Brain microvascular endothelial cell (primary cell): ENCODE results near the gene ALDH16A1.

Experiments
- DNase-seq: peaks from one replicate; pipeline ENCODE4 v3.0.0-alpha.2; 2020
- H3K27ac ChIP-seq: fragments of 250-450 bp; sonication (Bioruptor Pico); 2 replicates; pipeline ENCODE4 v1.5.1; 2020; ENCODE audit warnings: mild to moderate bottlenecking, moderate library complexity
- H3K27me3 ChIP-seq: fragments of 250-450 bp; sonication (Bioruptor Pico); replicated peaks from 2 replicates; pipeline ENCODE4 v1.5.1; 2020; ENCODE audit warnings: mild to moderate bottlenecking
- H3K36me3 ChIP-seq: fragments of 250-450 bp; sonication (Bioruptor Pico); replicated peaks from 2 replicates; pipeline ENCODE4 v1.5.1; 2020; ENCODE audit warnings: mild to moderate bottlenecking
- H3K4me3 ChIP-seq: 2 replicates; pipeline ENCODE4 v1.5.1; 2011; ENCODE audit warnings: low read depth, mild to moderate bottlenecking, control low read depth, low read length, moderate library complexity
- in situ Hi-C: cut with HindIII; loops from 2 replicates; pipeline ENCODE4 v1.10.0; 2017; ENCODE audit warnings: low sequenced_read_pairs, low pct_ligation_motif_present
- TF ChIP-seq, protein P1 (sequence below): IDR thresholded peaks from 2 replicates; pipeline ENCODE4 v1.5.1; 2011; ENCODE audit warnings: low read depth, mild to moderate bottlenecking, moderate library complexity, low read length, control low read depth, inconsistent platforms; ENCODE audit errors: missing control alignments

Gene ALDH16A1

DNA sequence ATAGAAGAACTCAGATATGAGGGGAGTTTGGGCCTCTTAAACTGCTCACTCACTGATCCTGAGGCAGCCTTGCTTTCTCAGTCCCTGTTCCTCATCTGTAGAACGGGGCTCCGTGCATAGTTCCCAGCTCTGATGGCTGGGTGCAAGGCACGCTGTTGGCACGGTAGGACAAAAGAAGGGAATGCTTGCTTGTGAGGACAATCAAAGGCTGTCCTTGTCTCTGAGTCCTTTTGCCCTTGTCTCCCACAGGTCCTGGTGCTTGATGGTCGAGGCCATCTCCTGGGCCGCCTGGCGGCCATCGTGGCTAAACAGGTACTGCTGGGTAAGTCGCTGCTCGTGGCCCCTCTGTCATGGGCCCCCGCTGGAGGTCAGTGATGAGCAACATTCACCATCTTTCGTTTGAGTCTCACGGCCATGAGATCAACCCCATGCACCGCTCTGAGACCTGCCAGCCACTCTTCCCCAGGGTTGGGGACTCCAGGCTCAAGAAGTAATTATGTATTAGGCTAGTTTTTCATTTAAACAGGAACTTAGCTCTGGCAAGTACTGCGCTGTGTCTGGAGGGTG, 36.7 kb downstream of the ALDH16A1 start:
- H3K4me3 ChIP-seq, result peak overlapping the region; percentile 85
- in situ Hi-C loops, result no loop called here
- H3K27me3 ChIP-seq, result no peaks in the 10 kb centered on the region
- no peak for DNase-seq
- peak overlapping the region; percentile 87 for H3K27ac ChIP-seq
- peaks cover 60% of the 10 kb centered on the region for H3K36me3 ChIP-seq
- TF ChIP-seq, protein P1, sequence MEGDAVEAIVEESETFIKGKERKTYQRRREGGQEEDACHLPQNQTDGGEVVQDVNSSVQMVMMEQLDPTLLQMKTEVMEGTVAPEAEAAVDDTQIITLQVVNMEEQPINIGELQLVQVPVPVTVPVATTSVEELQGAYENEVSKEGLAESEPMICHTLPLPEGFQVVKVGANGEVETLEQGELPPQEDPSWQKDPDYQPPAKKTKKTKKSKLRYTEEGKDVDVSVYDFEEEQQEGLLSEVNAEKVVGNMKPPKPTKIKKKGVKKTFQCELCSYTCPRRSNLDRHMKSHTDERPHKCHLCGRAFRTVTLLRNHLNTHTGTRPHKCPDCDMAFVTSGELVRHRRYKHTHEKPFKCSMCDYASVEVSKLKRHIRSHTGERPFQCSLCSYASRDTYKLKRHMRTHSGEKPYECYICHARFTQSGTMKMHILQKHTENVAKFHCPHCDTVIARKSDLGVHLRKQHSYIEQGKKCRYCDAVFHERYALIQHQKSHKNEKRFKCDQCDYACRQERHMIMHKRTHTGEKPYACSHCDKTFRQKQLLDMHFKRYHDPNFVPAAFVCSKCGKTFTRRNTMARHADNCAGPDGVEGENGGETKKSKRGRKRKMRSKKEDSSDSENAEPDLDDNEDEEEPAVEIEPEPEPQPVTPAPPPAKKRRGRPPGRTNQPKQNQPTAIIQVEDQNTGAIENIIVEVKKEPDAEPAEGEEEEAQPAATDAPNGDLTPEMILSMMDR, result no peak

DNA sequence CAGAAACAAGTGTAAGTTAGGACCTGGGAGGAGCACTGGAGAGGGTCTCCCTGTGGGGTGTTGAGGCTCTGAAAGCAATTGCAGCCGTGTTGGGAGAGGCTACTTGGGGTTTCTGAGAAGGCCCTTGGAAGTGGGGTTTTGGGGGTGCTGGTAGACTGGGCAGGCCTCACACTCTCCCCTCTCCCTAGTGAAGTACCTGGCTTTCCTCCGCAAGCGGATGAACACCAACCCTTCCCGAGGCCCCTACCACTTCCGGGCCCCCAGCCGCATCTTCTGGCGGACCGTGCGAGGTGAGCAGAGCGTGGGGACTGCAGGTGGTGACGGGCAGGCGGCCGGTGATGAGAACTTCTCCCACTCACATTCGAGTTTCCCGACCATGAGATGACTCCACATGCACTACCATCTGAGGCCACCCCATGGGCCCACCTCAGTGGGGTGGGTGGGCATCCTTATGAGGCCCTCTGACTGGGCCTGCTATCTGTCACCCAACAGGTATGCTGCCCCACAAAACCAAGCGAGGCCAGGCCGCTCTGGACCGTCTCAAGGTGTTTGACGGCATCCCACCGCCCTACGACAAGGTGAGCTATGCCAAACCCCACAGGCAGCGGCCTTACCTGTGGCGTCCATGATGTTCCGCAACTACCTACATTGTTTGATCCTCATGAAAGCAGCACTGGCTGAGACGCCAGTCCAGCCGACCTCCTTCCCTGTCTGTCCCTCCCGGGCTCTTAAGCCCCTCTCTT, 37.4 kb downstream of the ALDH16A1 start:
- in situ Hi-C loops, result no loop called here
- Histone ChIP-seq H3K27ac (peak overlapping the region; percentile 13), H3K36me3 (peaks cover 60% of the 10 kb centered on the region), H3K4me3 (peak overlapping the region; percentile 85), H3K27me3 (no peaks in the 10 kb centered on the region)
- TF ChIP-seq, protein P1, result no peak
- no peak for DNase-seq

DNA sequence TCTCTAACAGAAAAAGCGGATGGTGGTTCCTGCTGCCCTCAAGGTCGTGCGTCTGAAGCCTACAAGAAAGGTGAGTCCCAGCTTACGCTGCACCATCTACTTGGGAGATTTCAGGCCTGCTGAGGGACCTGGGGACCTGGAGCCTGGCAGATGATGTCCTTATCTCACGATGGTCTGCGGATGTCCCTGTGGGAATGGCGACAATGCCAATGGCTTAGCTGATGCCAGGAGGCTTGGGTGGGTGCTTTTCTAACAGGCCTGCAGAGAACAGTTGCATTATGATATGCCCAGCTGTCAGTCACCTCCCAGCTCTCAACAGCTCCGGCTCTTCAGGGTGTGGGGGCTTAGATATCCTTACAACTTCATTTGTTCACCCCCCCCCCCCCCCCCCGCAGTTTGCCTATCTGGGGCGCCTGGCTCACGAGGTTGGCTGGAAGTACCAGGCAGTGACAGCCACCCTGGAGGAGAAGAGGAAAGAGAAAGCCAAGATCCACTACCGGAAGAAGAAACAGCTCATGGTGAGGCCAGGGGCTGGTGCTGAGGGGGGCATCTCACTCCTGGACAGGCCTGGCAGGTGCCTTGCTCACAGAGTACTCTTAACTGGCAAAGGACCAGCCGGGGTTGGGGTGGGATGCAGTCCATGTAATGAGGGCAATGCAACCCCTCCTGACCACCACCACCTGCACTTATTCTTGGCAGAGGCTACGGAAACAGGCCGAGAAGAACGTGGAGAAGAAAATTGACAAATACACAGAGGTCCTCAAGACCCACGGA, 38.2 kb downstream of the ALDH16A1 start:
- DNase-seq, result no peak
- in situ Hi-C loops, result no loop called here
- peaks cover 60% of the 10 kb centered on the region for H3K36me3 ChIP-seq
- no peaks in the 10 kb centered on the region for H3K27me3 ChIP-seq
- H3K4me3 ChIP-seq, result no peak overlapping the region
- TF ChIP-seq, protein P1, result no peak
- H3K27ac ChIP-seq, result no peak overlapping the region

DNA sequence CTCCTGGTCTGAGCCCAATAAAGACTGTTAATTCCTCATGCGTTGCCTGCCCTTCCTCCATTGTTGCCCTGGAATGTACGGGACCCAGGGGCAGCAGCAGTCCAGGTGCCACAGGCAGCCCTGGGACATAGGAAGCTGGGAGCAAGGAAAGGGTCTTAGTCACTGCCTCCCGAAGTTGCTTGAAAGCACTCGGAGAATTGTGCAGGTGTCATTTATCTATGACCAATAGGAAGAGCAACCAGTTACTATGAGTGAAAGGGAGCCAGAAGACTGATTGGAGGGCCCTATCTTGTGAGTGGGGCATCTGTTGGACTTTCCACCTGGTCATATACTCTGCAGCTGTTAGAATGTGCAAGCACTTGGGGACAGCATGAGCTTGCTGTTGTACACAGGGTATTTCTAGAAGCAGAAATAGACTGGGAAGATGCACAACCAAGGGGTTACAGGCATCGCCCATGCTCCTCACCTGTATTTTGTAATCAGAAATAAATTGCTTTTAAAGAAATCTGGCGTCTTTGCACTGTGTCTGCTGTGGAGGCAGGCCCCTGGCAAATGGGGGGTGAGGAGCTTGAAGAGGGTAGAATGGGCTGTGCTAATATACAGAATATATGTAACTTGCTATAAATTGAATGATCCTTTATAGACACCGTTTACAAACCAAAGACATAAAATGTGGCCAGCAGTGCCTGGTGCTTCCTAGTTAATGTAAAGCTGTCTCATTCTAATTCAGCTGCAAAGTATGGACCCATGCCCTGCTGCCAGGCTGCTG, 39.0 kb downstream of the ALDH16A1 start:
- H3K27me3 ChIP-seq, result no peaks in the 10 kb centered on the region
- no peak for DNase-seq
- TF ChIP-seq, protein P1, result no peak
- in situ Hi-C loops, result no loop called here
- peaks cover 60% of the 10 kb centered on the region for H3K36me3 ChIP-seq
- H3K4me3 ChIP-seq, result no peak overlapping the region
- H3K27ac ChIP-seq, result no peak overlapping the region

DNA sequence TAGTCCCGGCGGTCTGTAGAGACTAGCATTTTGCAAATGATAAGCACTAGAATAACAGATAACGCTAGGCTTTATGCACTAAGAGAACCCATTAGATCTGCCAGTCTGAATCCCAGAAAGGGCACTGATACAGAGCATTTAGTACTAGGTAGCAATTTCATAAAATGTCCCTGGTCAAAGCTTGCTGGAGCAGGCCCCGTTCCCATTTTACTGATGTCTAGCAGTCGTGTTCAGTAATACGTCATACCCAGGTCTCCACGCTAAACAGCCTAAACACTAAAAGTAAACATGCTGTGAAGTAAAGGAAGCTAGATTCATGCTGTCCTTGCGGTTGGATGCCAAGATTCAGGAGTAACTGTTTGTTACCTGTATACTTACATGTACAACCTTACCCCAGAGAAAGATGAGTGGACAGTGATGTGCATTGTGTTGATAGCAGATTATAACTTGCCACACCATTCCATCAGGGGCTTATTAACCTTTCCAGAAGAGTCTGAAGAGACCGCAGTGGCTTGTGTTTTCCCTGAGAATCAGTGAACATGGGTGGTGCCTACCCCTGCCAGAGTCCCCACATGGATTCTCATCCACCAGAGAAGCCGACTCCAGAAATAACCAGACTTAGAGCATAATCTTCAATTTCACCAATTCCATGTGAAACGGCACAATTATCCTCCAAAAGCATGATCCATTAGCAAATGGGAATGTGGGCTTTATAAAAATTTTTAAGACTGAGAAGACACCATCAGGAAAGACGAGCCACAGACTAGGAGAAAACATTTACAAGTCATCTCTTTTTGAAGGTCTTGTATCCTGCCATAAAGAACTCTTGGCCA, 39.8 kb downstream of the ALDH16A1 start:
- TF ChIP-seq, protein P1, result no peak
- Histone ChIP-seq H3K27ac (no peak overlapping the region), H3K27me3 (no peaks in the 10 kb centered on the region), H3K4me3 (no peak overlapping the region), H3K36me3 (peaks cover 65% of the 10 kb centered on the region)
- DNase-seq, result no peak
- in situ Hi-C loops, result no loop called here
